ENCODE results near the gene TUBB2B.
A peak's percentile ranks its signal among the peaks of the same experiment; 100 is the strongest.

Gene TUBB2B

DNA sequence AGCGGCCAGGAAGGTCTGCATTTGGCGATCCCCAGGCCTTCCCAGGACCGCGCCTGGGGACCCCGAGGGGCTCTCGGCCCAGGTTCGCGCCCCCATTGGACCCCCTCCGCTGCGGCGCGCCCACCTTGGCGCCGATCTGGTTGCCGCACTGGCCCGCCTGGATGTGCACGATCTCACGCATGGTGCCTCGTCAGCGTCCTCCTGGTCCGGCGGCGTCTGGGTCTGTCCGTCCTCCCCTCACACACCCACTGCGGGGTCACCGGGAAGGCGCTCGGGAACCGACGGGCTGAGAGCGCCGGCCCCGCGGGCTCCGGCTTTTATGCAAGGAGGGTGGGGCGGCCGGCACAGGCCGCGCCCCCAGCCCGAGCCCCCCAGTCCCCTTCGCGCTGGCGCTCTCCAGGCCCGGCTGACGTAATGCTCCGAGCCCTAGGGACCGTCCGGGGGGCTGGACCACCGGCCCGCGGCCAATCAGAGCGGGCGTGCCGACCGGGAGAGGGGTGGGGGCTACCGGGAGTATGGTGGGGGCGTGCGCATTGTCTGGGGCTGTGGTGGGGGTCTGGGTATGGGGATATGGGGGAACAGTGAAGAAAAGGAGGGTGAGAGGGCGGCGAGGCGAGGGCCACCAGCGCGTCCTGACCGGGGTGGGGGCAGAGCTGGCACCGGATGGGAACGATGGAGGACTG lies at the start of gene TUBB2B:
TSS of gene TUBB2B (minus strand) at position 291 of the 683 bp plus-strand sequence. CDS start at position 181, 110 bp downstream.
- H3K36me3 ChIP-seq (ENCODE audit: control insufficient read depth in 2 of 2, insufficient read depth in 2 of 2, low read length in 2 of 2) = no peaks in the 10 kb centered on the region
- no peak within 1 kb of the TSS for H3K9ac ChIP-seq (ENCODE audit: low read length in 2 of 2)
- H3K4me1 ChIP-seq (ENCODE audit: control insufficient read depth, insufficient read depth, low read length) = peaks cover 48% of the 10 kb centered on the region
- no peak within 1 kb of the TSS for H3K27ac ChIP-seq (ENCODE audit: low read length)
- H3K27me3 ChIP-seq (ENCODE audit: control insufficient read depth in 1 of 2, insufficient read depth in 2 of 2, low read length in 2 of 2) = peaks cover 40 to 46% of the 10 kb centered on the region in 2 donors
- H3K9me3 ChIP-seq (ENCODE audit: control insufficient read depth in 2 of 2, low read length in 2 of 2) = no peaks in the 10 kb centered on the region
- H3K4me3 ChIP-seq (ENCODE audit: low read length in 2 of 2) = peak within 1 kb of the TSS; percentile 58 to 72

DNA sequence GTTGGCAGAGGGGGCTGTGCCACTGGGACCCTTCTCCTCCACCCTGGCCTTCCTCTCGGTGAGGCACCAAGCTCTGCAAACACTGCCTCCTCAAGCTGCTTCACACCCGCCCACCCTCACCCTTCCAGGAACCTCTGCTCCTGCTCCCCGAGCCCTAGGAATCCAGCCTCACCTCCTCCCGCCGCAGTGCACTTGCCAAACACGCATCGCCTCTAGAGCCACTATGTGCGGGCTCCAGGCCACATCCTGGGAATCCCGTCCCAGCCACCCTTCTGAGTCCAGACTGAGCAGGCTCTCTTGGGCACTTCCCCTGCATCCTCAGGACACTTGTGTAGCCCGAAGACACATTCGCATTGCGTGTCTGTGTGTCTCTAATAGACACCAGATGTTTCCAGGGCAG lies 49.8 kb upstream of the TUBB2B start:
- no peak overlapping the region for H3K9ac ChIP-seq (ENCODE audit: low read length in 2 of 2)
- no peak overlapping the region for H3K4me3 ChIP-seq (ENCODE audit: low read length in 2 of 2)
- no peak overlapping the region for H3K27ac ChIP-seq (ENCODE audit: low read length)
- H3K36me3 ChIP-seq (ENCODE audit: control insufficient read depth in 2 of 2, insufficient read depth in 2 of 2, low read length in 2 of 2) = peaks cover 4 to 11% of the 10 kb centered on the region in 2 donors
- no peaks in the 10 kb centered on the region for H3K27me3 ChIP-seq (ENCODE audit: control insufficient read depth in 1 of 2, insufficient read depth in 2 of 2, low read length in 2 of 2)
- peaks cover 9% of the 10 kb centered on the region for H3K4me1 ChIP-seq (ENCODE audit: control insufficient read depth, insufficient read depth, low read length)
- H3K9me3 ChIP-seq (ENCODE audit: control insufficient read depth in 2 of 2, low read length in 2 of 2) = no peaks in the 10 kb centered on the region

DNA sequence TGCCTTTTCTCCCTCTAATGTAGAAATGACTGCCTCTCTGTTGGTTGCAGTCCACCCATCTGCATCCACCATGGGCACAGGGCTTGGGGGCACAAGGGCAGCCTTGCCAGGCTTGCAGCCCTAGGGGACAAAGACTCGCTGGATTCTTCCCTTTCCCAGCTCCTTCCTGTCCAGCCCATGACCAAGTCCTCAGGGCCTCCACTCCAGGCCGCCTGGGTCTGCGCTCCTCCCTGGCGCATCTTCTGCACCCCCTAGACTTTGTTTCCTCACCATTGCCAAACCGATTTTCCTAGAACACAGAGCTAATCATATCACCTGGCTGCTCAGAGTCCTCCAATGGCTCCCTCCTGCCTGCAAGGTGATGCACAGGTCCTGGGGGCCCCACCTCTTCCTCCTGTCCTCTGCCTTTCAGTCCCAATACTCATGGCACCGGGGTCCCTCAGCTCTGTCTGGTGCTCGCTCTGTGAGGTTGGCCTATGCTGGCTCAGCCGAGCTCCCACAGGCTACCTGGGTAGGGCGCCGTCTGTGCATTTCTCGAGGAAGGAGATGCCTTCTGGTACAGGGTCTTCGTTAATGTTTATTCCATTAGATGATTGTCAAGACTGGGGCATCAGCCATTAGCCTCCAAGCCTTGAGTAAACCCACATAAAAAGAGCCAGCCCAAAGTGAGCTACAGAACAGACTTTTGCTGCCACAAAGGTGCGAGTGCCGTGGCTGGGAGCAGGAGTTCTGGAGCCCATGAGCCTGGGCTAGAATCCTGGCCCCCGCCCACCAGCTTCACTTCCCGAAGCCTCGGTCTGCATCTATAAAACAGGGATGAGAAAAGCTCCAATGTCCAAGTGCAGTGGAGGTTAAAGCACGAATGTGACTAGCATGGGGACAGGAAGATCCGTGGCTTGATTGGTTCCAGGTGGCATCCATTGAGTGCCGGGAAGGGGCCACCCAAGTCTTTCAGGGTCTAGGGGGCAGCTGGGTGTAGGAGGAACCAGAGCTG lies 49.0 kb upstream of the TUBB2B start:
- peaks cover 5% of the 10 kb centered on the region for H3K4me1 ChIP-seq (ENCODE audit: control insufficient read depth, insufficient read depth, low read length)
- no peak overlapping the region for H3K27ac ChIP-seq (ENCODE audit: low read length)
- H3K27me3 ChIP-seq (ENCODE audit: control insufficient read depth in 1 of 2, insufficient read depth in 2 of 2, low read length in 2 of 2) = no peaks in the 10 kb centered on the region
- H3K4me3 ChIP-seq (ENCODE audit: low read length in 2 of 2) = no peak overlapping the region
- no peaks in the 10 kb centered on the region for H3K9me3 ChIP-seq (ENCODE audit: control insufficient read depth in 2 of 2, low read length in 2 of 2)
- peaks cover 12 to 15% of the 10 kb centered on the region in 2 donors for H3K36me3 ChIP-seq (ENCODE audit: control insufficient read depth in 2 of 2, insufficient read depth in 2 of 2, low read length in 2 of 2)
- no peak overlapping the region for H3K9ac ChIP-seq (ENCODE audit: low read length in 2 of 2)

DNA sequence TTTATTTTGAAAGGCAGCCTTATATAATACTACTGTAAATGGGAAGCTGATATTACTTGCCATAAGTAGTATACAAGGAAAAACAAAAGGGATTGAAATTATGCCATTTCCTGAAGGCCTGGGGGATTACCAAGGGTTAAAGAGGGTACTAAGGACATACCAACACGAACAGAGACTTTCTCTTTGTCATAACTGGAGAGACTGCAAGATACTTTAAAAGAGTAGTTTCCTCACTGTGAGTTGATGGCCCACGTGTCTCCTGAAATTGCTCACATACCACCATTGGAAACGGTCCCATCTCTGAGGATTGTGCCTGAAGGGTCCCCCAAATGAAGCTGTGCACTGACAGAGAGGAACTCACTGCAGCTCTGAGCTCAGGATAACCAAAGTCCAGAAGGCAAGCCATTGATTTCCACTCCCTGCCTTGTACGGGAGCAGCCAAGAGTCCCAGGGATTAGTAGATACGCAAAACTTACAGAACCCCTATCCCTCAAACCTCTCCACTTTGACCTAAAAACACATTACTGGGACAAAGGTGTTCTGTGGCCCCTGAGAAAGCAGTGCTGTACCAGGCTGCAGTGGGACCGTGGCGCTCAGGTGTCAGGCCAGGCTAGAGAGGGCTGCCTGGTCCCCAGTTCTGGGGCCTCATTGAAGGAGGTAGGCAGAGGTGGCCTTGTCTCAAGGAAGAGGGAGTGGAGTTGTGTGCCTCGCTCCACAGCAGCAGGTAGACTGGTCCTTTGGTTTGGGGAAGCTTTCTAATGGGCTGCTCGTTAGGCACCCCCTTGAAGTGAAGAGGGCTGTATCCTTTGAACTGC lies 46.5 kb upstream of the TUBB2B start:
- Histone ChIP-seq H3K9ac (ENCODE audit: low read length in 2 of 2) (no peak overlapping the region), H3K27me3 (ENCODE audit: control insufficient read depth in 1 of 2, insufficient read depth in 2 of 2, low read length in 2 of 2) (no peaks in the 10 kb centered on the region), H3K4me1 (ENCODE audit: control insufficient read depth, insufficient read depth, low read length) (no peaks in the 10 kb centered on the region), H3K36me3 (ENCODE audit: control insufficient read depth in 2 of 2, insufficient read depth in 2 of 2, low read length in 2 of 2) (peaks cover 20 to 33% of the 10 kb centered on the region in 2 donors), H3K27ac (ENCODE audit: low read length) (no peak overlapping the region), H3K9me3 (ENCODE audit: control insufficient read depth in 2 of 2, low read length in 2 of 2) (no peaks in the 10 kb centered on the region), H3K4me3 (ENCODE audit: low read length in 2 of 2) (no peak overlapping the region)

DNA sequence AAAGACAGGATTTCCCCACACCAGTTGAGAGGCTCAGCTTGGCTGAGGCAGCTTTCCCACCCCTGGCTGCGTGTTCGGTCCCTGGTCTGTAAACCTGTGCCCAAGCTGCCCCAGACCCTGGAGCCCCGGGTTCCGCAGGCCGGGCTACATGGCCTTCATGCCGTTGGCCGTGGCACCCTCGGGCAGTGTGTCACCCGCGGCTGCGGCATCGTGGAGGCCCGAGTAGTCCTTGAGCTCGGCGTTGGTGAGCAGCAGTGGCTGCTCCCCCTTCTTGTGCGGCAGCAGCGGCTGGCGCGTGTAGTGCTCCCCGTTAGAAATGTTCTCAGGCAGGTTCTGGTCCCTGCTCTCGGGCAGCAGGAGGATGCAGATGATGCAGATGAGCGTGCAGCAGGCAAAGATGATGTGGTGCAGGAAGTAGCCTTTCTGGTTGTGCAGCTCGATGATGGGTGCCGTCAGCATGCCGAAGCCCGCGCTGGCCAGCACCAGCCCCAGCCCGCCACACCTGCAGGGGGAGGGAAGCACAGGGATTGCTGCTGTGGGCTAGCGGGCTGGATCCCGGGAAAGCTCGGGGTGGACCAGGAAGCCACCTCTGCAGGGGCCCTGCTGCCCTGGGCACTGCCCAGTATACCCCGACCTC lies 45.6 kb upstream of the TUBB2B start:
- H3K36me3 ChIP-seq (ENCODE audit: control insufficient read depth in 2 of 2, insufficient read depth in 2 of 2, low read length in 2 of 2) = peaks cover 20 to 30% of the 10 kb centered on the region in 2 donors
- H3K9ac ChIP-seq (ENCODE audit: low read length in 2 of 2) = no peak overlapping the region
- H3K27ac ChIP-seq (ENCODE audit: low read length) = no peak overlapping the region
- H3K4me3 ChIP-seq (ENCODE audit: low read length in 2 of 2) = no peak overlapping the region
- no peaks in the 10 kb centered on the region for H3K27me3 ChIP-seq (ENCODE audit: control insufficient read depth in 1 of 2, insufficient read depth in 2 of 2, low read length in 2 of 2)
- no peaks in the 10 kb centered on the region for H3K4me1 ChIP-seq (ENCODE audit: control insufficient read depth, insufficient read depth, low read length)
- H3K9me3 ChIP-seq (ENCODE audit: control insufficient read depth in 2 of 2, low read length in 2 of 2) = no peaks in the 10 kb centered on the region

DNA sequence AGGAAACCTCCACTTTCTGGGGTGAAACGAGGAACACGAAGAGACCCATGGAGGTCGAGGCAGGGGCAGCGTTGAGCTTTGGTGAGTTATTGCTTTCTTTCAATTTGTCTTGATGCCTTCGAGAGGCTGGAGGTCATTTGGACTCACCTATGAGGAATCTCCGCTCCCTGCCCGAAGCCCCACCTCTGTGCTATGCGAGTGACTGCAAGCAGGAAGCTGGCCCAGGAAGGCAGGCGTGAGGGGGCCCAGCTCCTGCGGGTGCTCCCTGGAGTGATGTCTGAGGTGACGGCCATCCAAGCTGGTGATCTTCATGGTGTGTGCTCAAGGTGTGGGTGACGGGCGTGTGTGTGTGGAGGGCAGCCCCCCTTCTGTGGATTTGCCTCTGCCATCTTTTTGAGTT lies 44.3 kb upstream of the TUBB2B start:
- no peak overlapping the region for H3K9ac ChIP-seq (ENCODE audit: low read length in 2 of 2)
- H3K4me3 ChIP-seq (ENCODE audit: low read length in 2 of 2) = no peak overlapping the region
- no peak overlapping the region for H3K27ac ChIP-seq (ENCODE audit: low read length)
- H3K27me3 ChIP-seq (ENCODE audit: control insufficient read depth in 1 of 2, insufficient read depth in 2 of 2, low read length in 2 of 2) = no peaks in the 10 kb centered on the region
- no peaks in the 10 kb centered on the region for H3K4me1 ChIP-seq (ENCODE audit: control insufficient read depth, insufficient read depth, low read length)
- H3K36me3 ChIP-seq (ENCODE audit: control insufficient read depth in 2 of 2, insufficient read depth in 2 of 2, low read length in 2 of 2) = peaks cover 20 to 29% of the 10 kb centered on the region in 2 donors
- H3K9me3 ChIP-seq (ENCODE audit: control insufficient read depth in 2 of 2, low read length in 2 of 2) = no peaks in the 10 kb centered on the region

DNA sequence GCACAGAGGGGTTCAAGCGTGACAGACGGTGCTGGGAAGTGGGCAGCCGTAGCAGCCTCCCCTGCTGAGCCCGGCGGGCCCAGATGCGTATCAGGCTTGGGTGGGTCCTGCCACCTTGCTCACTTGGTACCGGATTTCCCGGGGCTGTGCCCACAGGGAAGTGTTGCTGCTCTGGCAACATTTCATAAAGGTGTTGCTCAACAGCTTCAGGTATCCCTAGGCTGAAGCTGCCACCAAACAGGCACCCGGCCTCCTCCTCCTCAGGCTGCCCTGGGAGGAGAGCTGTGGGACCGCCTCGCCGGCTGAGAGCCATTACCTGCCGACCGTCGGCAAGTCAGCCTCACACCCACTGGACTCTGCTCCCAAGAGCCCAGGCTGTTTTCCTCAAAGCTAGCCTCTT lies 42.8 kb upstream of the TUBB2B start:
- H3K27ac ChIP-seq (ENCODE audit: low read length) = no peak overlapping the region
- no peak overlapping the region for H3K9ac ChIP-seq (ENCODE audit: low read length in 2 of 2)
- peaks cover 20 to 29% of the 10 kb centered on the region in 2 donors for H3K36me3 ChIP-seq (ENCODE audit: control insufficient read depth in 2 of 2, insufficient read depth in 2 of 2, low read length in 2 of 2)

DNA sequence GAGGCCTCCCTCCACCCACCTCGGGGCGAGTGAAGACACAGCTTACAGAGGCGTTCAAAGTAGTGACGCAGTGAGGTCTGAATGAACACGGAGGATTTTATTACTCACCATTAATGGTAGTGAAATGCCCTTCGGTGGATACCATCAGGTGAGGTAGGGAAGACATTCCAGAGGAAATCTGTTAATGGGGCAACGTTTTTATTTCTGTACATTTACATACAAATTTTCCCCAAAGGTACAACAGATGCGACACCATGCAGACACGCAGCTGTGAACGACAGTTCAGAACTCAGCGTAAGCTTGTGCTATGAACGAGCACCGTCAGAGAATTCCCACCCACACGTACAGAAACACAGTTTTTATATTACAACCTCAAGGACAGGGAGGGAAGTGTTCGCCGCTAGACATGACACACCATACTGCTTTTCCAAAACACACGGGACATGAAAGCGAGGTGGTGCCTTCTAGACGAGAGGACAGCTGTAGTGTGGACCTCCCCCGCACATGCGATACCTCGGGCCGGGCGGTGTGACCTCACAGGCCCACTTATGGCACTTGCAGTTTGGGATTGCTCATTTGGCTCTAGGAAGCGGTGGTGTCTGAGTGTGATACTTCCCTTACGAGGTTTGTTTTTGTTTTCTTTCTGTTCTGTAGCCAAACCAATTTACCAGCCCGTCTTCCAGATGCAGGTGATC lies 42.0 kb upstream of the TUBB2B start:
- Histone ChIP-seq H3K36me3 (ENCODE audit: control insufficient read depth in 2 of 2, insufficient read depth in 2 of 2, low read length in 2 of 2) (peaks cover 20 to 32% of the 10 kb centered on the region in 2 donors), H3K9me3 (ENCODE audit: control insufficient read depth in 2 of 2, low read length in 2 of 2) (no peaks in the 10 kb centered on the region), H3K9ac (ENCODE audit: low read length in 2 of 2) (no peak overlapping the region), H3K4me1 (ENCODE audit: control insufficient read depth, insufficient read depth, low read length) (no peaks in the 10 kb centered on the region), H3K27ac (ENCODE audit: low read length) (no peak overlapping the region), H3K4me3 (ENCODE audit: low read length in 2 of 2) (no peak overlapping the region), H3K27me3 (ENCODE audit: control insufficient read depth in 1 of 2, insufficient read depth in 2 of 2, low read length in 2 of 2) (no peaks in the 10 kb centered on the region)

More for the DNA sequence above, 42.8 kb upstream of the TUBB2B start:
- H3K4me3 ChIP-seq (ENCODE audit: low read length in 2 of 2) = no peak overlapping the region
- H3K4me1 ChIP-seq (ENCODE audit: control insufficient read depth, insufficient read depth, low read length) = no peaks in the 10 kb centered on the region
- H3K27me3 ChIP-seq (ENCODE audit: control insufficient read depth in 1 of 2, insufficient read depth in 2 of 2, low read length in 2 of 2) = no peaks in the 10 kb centered on the region
- H3K9me3 ChIP-seq (ENCODE audit: control insufficient read depth in 2 of 2, low read length in 2 of 2) = no peaks in the 10 kb centered on the region

DNA sequence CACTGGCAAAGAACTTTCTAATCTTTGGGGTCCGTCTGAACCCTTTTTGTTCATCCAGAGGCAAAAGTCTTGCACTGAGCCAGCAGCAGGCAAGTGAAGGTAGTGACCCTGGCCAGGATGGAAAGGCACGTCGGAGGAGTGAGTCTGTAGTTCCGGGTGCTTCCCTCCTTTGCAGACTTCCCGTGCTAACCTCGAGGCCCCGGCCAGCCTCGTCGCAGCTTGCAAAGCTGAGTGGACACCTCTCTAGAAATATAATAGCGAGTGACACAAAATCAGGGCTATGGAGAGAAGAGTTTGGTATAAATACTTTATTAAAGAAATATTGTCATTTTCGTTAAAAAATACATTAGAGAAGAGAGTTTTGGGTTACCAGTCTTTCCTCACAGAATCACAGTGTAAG lies 41.2 kb upstream of the TUBB2B start:
- Histone ChIP-seq H3K9me3 (ENCODE audit: control insufficient read depth in 2 of 2, low read length in 2 of 2) (no peaks in the 10 kb centered on the region), H3K9ac (ENCODE audit: low read length in 2 of 2) (no peak overlapping the region), H3K36me3 (ENCODE audit: control insufficient read depth in 2 of 2, insufficient read depth in 2 of 2, low read length in 2 of 2) (peaks cover 27 to 39% of the 10 kb centered on the region in 2 donors), H3K27me3 (ENCODE audit: control insufficient read depth in 1 of 2, insufficient read depth in 2 of 2, low read length in 2 of 2) (no peaks in the 10 kb centered on the region), H3K27ac (ENCODE audit: low read length) (no peak overlapping the region), H3K4me3 (ENCODE audit: low read length in 2 of 2) (no peak overlapping the region), H3K4me1 (ENCODE audit: control insufficient read depth, insufficient read depth, low read length) (no peaks in the 10 kb centered on the region)
